ENCODE data around the gene POLR2I. TPM values are rescaled to one million over a fixed set of nuclear protein-coding genes. Genes with fewer than 3 reads are reported as not detected.

POLR2I gene
- 10 to 100 TPM; 37.5 to 72.3 TPM for total RNA-seq

DNA sequence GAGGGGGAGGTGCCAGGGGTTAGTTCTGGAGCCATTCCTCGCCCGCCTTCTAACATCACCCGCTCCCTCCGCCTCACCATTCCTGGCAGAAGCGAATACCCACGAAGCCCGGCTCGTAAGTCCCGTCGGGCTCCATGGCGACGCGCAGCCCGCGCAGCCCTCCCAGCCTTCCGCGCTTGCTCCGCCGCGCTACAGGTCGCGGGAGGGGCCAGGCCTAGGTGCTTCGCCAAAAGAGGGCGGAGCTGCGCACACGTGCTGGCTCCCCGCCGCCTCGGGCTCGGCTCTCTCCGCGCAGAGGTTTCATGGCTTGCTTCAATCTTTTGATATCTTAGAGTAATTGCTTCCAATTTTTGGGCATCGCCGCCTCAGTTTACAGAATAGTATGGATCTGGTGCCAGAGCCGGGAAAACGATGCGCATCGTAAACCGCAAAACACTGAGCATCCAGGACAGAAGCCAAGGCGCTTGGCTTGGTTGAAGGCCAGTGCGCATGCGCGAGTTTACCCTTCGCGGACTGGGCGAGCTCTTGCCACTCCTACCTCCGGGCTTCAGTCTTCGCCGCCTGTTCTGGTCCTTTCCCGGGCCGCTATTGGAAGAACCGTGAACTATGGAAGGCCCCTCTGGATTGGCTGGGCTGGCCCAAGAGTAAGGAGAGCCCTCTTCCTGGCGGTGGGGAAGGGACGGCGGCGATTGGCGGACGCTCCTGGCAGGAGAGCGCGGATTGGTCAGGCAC is at the start of gene POLR2I:
Gene POLR2I, minus strand, starts transcription at position 155 of the 732 bp plus-strand sequence. Its CDS starts 19 bp downstream, at position 136.

DNA sequence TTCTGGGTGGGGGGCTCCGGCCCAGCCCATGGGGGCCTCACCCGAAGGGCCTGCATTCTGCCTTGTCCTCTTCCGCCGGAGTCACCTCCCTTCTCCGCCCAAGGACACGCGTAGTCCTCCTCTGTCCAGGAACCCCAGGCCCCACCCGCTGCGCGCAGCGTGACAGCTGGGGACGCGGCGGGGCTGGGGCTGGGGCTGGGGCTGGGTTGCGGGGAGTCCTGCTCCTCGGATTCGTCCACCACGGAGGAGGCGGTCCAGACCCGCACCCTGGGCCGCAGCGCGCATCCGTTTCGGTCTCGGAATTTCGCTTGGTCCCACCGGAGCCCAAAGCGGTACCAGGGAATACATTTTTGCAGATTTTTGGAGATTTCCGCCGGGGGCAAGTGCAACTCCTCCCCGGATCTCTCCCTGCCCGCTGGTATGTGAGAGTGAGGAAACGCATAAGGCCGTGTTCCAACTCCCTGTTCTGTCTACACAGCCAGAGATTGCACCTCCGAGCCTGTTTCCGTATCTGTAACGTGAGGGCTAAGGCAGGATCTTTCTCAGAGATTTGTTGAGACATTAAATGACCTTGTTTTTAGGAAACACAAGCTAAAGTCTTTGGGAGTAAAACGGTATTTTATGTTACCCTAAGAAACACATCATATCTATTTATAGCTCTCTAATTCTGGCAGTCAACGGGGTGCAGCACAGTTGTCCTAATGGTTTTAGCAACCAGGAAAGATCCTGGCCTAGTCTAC is 37.8 kb upstream of the POLR2I start, which contains the start of gene COX7A1:
Gene COX7A1, minus strand, starts transcription at position 96 of the 740 bp plus-strand sequence. Its CDS starts 40 bp downstream, at position 56.

DNA sequence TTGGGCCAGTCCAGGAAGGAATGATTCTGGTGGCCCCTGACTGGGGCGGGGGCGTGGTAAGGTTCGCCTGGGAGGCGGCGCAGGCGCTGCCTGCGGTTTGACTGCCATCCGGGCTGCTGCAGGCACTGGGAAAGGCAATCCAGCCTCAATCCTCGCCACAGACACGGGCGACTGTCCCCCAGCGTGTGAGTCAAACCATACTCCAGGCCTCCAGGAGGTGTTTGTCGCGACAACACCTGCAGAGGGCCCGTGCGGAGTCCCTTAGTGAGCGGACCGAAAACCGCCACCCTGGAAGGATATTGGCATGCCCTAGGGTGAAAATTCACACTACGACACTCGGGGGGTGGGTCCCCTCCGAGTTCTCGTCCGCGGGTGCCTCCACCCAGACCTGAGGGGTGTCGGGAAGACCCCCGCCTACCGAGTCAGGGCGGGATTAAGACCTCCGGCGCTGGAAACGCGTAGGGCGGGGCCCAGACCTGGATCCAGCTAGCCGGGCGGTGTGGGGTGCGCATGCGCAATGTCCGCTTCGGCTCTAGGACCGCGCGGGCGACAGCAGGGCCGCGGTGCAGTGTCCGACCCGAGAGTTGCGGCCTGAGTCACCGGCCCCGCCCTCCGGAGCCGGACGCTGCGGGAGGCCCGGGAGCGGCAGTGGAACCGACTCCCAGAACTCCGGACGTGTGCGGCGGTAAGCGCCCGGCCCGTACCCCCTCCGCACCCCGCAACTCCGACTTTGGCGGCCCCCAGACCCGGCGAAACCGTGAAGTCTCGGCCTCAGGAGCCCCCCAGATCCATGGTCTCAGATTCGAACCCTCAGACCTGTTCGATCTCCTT is 25.0 kb upstream of the POLR2I start, which contains the start of gene CAPNS1:
Gene CAPNS1, plus strand, starts transcription at position 594 of the 831 bp plus-strand sequence. CDS start 946 bp downstream, outside the sequence.

DNA sequence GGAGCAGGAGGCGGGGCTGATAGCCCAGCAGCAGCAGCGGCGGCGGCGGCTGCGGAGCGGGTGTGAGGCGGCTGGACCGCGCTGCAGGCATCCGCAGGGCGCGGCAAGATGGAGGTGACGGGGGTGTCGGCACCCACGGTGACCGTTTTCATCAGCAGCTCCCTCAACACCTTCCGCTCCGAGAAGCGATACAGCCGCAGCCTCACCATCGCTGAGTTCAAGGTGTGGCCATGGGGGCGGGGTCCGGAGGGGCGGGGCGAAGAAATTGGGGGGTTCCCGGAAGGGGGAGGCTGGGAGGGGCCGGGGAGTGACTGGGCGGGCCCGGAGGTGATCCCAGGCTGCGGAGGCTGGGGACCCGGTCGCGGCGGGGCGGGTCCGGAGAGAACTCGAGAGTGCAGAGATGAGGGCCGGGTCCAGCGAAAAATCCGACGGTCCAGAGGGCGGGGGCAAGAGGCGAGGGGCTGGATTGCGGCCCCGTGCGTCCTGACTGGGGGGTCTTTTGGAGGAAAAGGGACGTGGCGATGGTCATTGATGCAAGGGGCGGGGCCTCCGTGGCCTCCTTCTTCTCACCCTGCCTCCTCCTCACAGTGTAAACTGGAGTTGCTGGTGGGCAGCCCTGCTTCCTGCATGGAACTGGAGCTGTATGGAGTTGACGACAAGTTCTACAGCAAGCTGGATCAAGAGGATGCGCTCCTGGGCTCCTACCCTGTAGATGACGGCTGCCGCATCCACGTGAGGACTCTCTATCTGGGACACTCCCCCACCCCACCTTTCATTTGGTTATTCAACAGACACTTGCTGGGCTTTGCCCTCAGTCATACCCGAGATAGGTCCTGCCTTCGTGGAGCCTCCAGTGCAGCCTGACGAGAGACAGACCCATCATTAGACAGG is 1.0 kb upstream of the POLR2I start, which contains the start of gene TBCB:
Gene TBCB, plus strand, starts transcription at position 16 of the 891 bp plus-strand sequence. Its CDS starts 93 bp downstream, at position 109.

DNA sequence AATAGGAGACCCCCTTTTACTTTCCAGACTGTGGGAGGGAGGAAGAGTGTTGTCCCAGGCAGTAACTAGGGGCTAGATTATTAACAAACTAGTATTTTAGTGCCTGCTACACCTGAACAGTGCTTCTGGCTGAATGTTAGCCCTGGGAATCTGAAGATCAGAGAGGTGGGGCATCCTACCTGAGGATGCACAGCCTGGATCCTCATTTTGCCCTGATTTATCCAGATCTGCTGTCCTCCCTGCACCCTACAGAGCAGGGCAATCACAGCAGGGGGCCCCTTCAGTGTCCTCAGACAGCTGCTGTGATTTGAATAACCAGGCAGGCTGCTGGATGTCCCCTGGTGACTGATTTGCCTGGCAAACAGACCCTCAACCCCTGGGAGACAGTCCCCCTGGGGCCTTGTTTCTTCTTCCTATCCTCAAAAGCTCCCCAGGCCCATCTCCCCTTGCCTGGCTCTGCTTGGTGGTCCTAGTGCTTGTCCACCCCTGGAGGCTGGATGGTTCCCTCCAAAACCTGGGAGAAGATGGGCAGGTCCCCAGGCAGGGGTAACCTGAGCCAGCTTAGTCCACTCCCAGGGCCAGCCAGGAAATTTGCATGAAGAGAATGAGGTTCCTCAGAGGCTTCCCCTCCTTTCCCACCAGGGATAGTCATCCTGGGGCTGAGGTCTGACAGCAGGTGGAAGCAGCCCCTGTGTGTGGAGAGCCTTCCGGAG is 4.0 kb downstream of the POLR2I start, which contains the start of gene OVOL3:
Gene OVOL3, plus strand, starts transcription at position 657 of the 713 bp plus-strand sequence. CDS start 60 bp downstream, outside the sequence.

Other genes starting within 250 kb of the POLR2I start
- gene APLP1, start 246.3 kb downstream of the POLR2I start, total RNA-seq, result 1 to 10 TPM in 1 of 2 donors, under 1 TPM in 1; under 0.01 to 2.1 TPM
- gene NFKBID, start 214.3 kb downstream of the POLR2I start, total RNA-seq, result 10 to 100 TPM in 1 of 2 donors, 1 to 10 TPM in 1; 3.1 to 20.6 TPM
- under 1 TPM in 1 of 2 donors, not detected in 1; 1.00 TPM for gene HCST, start 212.3 kb downstream of the POLR2I start, total RNA-seq
- gene TYROBP, start 206.6 kb downstream of the POLR2I start, total RNA-seq, result not detected
- gene LRFN3, start 178.5 kb downstream of the POLR2I start, total RNA-seq, result 1 to 10 TPM; 5.2 to 5.7 TPM
- 10 to 100 TPM in 1 of 2 donors, 1 to 10 TPM in 1; 9.6 to 20.6 TPM for gene SDHAF1, start 119.7 kb downstream of the POLR2I start, total RNA-seq
- gene SYNE4, start 106.1 kb downstream of the POLR2I start, total RNA-seq, result under 1 TPM in 1 of 2 donors, not detected in 1; under 0.01 TPM
- gene ALKBH6, start 100.7 kb downstream of the POLR2I start, total RNA-seq, result 10 to 100 TPM; 28.6 to 29.0 TPM
- gene CLIP3, start 82.0 kb downstream of the POLR2I start, total RNA-seq, result 1 to 10 TPM; 2.0 to 3.1 TPM
- gene THAP8, start 60.6 kb downstream of the POLR2I start, total RNA-seq, result 1 to 10 TPM; 2.7 to 4.1 TPM
- gene WDR62, start 60.0 kb downstream of the POLR2I start, total RNA-seq, result 10 to 100 TPM in 1 of 2 donors, 1 to 10 TPM in 1; 6.2 to 16.3 TPM
- gene OVOL3, start 3.7 kb downstream of the POLR2I start, total RNA-seq, result not detected
- gene TBCB, start 593 bp upstream of the POLR2I start, total RNA-seq, result 100 to 1,000 TPM; 123 to 168 TPM
- 100 to 1,000 TPM; 255 to 283 TPM for gene CAPNS1, start 25.2 kb upstream of the POLR2I start, total RNA-seq
- gene COX7A1, start 37.6 kb upstream of the POLR2I start, total RNA-seq, result 1 to 10 TPM in 1 of 2 donors, under 1 TPM in 1; 0.33 to 2.1 TPM
- 1 to 10 TPM; 1.7 to 2.1 TPM for gene ZNF565, start 99.8 kb upstream of the POLR2I start, total RNA-seq
- gene ZNF146, start 100.2 kb upstream of the POLR2I start, total RNA-seq, result 10 to 100 TPM; 38.2 to 49.6 TPM